Sigmoid colon (tissue), 7 donors: ENCODE measurements around the gene MRPL23. TPM values are rescaled to one million over a fixed set of nuclear protein-coding genes. Genes with fewer than 3 reads are reported as not detected.

Experiments
- DNase-seq: peaks from one replicate; pipeline ENCODE4 v3.0.0-alpha.2; 2019
- H3K27ac ChIP-seq, 4 donors: fragments of 200-600 bp; sonication (generic); one replicate each; pipeline ENCODE4 v1.5.1; 2016 to 2019; ENCODE audit warnings: mild to moderate bottlenecking in 1 of 4
- H3K27me3 ChIP-seq, 3 donors: fragments of 200-600 bp; sonication (generic); one replicate each; pipeline ENCODE4 v1.5.1; 2019; ENCODE audit warnings: mild to moderate bottlenecking in 1 of 3
- H3K36me3 ChIP-seq, 4 donors: fragments of 200-600 bp; sonication (generic); one replicate each; pipeline ENCODE4 v1.5.1; 2016 to 2019
- H3K4me1 ChIP-seq, 4 donors: fragments of 200-600 bp; sonication (generic); one replicate each; pipeline ENCODE4 v1.5.1; 2017 to 2019
- H3K4me3 ChIP-seq, 4 donors: fragments of 200-600 bp; sonication (generic); one replicate each; pipeline ENCODE4 v1.5.1; 2017 to 2019; ENCODE audit warnings: mild to moderate bottlenecking in 2 of 4, moderate library complexity in 1 of 4
- H3K9me3 ChIP-seq, 4 donors: fragments of 200-600 bp in 3 of 4; sonication (generic) in 3 of 4; one replicate each; pipeline versions ENCODE4 v1.5.1 to v1.6.1; 2013 to 2019
- CTCF ChIP-seq, 4 experiments: fragments of 450-650 bp in 3 of 4; fragments of 200-600 bp in 1 of 4; IDR thresholded peaks; one replicate each; pipeline ENCODE4 v1.5.1; 2016 to 2019; ENCODE audit warnings: antibody characterized with exemption in 4 of 4, mild to moderate bottlenecking in 3 of 4, moderate library complexity in 2 of 4
- EP300 ChIP-seq, 4 donors: sonication (generic); formaldehyde crosslinking; IDR thresholded peaks; one replicate each; pipeline ENCODE4 v1.6.1; 2017; ENCODE audit warnings: antibody characterized with exemption in 4 of 4
- POLR2A ChIP-seq, 2 donors: fragments of 450-650 bp; IDR thresholded peaks; one replicate each; pipeline ENCODE4 v1.6.1; 2016; ENCODE audit warnings: antibody characterized with exemption in 2 of 2, mild to moderate bottlenecking in 2 of 2, moderate library complexity in 2 of 2
- POLR2AphosphoS5 ChIP-seq, 4 donors: sonication (generic); formaldehyde crosslinking; IDR thresholded peaks; one replicate each; pipeline ENCODE4 v1.6.1; 2017; ENCODE audit warnings: antibody characterized with exemption in 4 of 4
- WGBS, 2 donors: extraction: QIAGEN DNeasy Blood & Tissue Kit; methylation state at CpG; one replicate each; pipeline ENCODE4 v1.1.7; 2013; 5-methylcytosine and 5-hydroxymethylcytosine counted together
- intact Hi-C: fragments of 100-400 bp; cut with DNase I; formaldehyde crosslinking; loops from one replicate; pipeline ENCODE4 v1.15.1; 2023
- polyA plus RNA-seq, 3 donors: library from polyadenylated mRNA; stranded (reverse); fragments of 200-250 nt; gene quantifications; one replicate each; pipeline ENCODE4 v1.2.3, GENCODE V29; 2013
- total RNA-seq, 4 donors: library from RNA; depleted of rRNA; stranded (reverse); fragments of >200 nt; gene quantifications; one replicate each; pipeline ENCODE4 v1.1.0, GENCODE V29; 2016
- donor health status: healthy with polysubstance abuse.
- donor health status: Bipolar disorder and iron deficiency.
- donor health status: healthy.

The MRPL23 gene
- total and polyA plus RNA-seq, 7 donors: 61.2 to 189 (median 82.9) TPM

DNA sequence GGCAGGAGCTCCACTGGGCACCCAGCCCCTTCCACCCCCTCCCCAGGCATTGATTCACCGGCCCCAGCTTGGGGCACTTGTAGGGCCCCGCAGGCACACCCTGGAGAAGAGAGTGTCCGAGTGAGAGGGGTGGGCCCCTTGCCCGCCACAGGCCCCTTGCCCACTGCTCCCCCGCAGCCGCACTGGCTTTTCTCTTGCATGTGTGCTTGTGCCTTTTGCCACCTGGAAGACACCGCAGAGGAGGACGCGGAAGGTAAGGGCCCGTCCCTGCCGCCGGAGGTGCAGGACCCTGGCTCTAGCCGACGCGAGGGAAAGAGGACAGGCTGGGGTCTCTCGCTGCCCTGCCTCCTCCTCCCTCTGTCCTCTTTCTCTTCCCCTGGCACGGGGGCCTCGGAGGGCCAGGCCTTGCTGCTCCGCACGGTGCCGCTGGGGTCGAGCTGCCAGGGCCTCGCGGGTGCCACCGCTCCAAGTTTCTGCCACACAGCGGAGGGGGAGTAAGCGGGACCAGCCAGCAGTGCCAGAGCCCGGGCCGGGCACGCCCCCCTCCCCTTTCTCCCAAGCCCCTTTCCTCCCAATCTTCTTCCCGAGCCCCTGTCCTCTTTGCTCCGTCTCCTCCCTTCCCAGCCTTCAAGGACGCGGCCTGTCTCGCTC is 18.1 kb upstream of the MRPL23 start:
- WGBS, 2 donors: 85 to 94% methylated on average over 35 of the region's 35 CpGs
- Histone ChIP-seq H3K27me3 (no peaks in the 10 kb centered on the region), H3K4me1 (no peaks in the 10 kb centered on the region), H3K36me3 (no peaks in the 10 kb centered on the region), H3K9me3 (no peaks in the 10 kb centered on the region), H3K27ac (peak overlapping the region in 1 of 4 donors; percentile 68), H3K4me3 (no peak overlapping the region)
- intact Hi-C loops: no loop called here
- DNase-seq: no peak
- TF ChIP-seq EP300 (IDR thresholded peaks at IDR 0.05): no peak
- TF ChIP-seq POLR2A (IDR thresholded peaks at IDR 0.05): no peak
- no peak for TF ChIP-seq CTCF (IDR thresholded peaks at IDR 0.05)
- TF ChIP-seq POLR2AphosphoS5 (IDR thresholded peaks at IDR 0.05): no peak

GRCh38 chr11:1929621-1930461 is 17.3 kb upstream of the MRPL23 start:
- H3K27ac ChIP-seq: peak overlapping the region in 2 of 4 donors; percentile 14 to 31
- TF ChIP-seq POLR2A (IDR thresholded peaks at IDR 0.05): no peak
- TF ChIP-seq POLR2AphosphoS5 (IDR thresholded peaks at IDR 0.05): no peak
- no peak for TF ChIP-seq CTCF (IDR thresholded peaks at IDR 0.05)
- no peak for TF ChIP-seq EP300 (IDR thresholded peaks at IDR 0.05)
- no peaks in the 10 kb centered on the region for H3K27me3 ChIP-seq
- H3K36me3 ChIP-seq: no peaks in the 10 kb centered on the region
- DNase-seq: no peak
- no peak overlapping the region for H3K4me3 ChIP-seq
- H3K9me3 ChIP-seq: no peaks in the 10 kb centered on the region
- intact Hi-C loops: no loop called here
- H3K4me1 ChIP-seq: no peaks in the 10 kb centered on the region
- 81 to 87% methylated on average over 25 of the region's 25 CpGs for WGBS, 2 donors

- TF ChIP-seq EP300 (IDR thresholded peaks at IDR 0.05) (no peak), POLR2AphosphoS5 (IDR thresholded peaks at IDR 0.05) (no peak), CTCF (IDR thresholded peaks at IDR 0.05) (no peak), POLR2A (IDR thresholded peaks at IDR 0.05) (no peak)
- WGBS, 2 donors: 74 to 76% methylated on average over 9 of the region's 9 CpGs
- peak overlapping the region in 2 of 4 donors; percentile 14 to 31 for H3K27ac ChIP-seq
- H3K4me3 ChIP-seq: no peak overlapping the region
- no peak for DNase-seq
- no peaks in the 10 kb centered on the region for H3K4me1 ChIP-seq
- intact Hi-C loops: no loop called here
- no peaks in the 10 kb centered on the region for H3K27me3 ChIP-seq
- no peaks in the 10 kb centered on the region for H3K36me3 ChIP-seq
- no peaks in the 10 kb centered on the region for H3K9me3 ChIP-seq
Measured at GRCh38 chr11:1930462-1930830, 16.7 kb upstream of the MRPL23 start.

GRCh38 chr11:1931341-1932104 is 15.6 kb upstream of the MRPL23 start:
- intact Hi-C loops: no loop called here

More at GRCh38 chr11:1931341-1932104, 15.6 kb upstream of the MRPL23 start:
- Histone ChIP-seq H3K9me3 (no peaks in the 10 kb centered on the region), H3K27ac (peak overlapping the region; percentile 28 to 38 (median 31)), H3K27me3 (no peaks in the 10 kb centered on the region), H3K4me3 (no peak overlapping the region), H3K4me1 (no peaks in the 10 kb centered on the region), H3K36me3 (no peaks in the 10 kb centered on the region)
- TF ChIP-seq CTCF (IDR thresholded peaks at IDR 0.05): no peak
- TF ChIP-seq POLR2AphosphoS5 (IDR thresholded peaks at IDR 0.05): no peak
- TF ChIP-seq POLR2A (IDR thresholded peaks at IDR 0.05): no peak
- no peak for TF ChIP-seq EP300 (IDR thresholded peaks at IDR 0.05)
- DNase-seq: no peak
- 43 to 53% methylated on average over 18 of the region's 18 CpGs for WGBS, 2 donors
